Hematopoietic multipotent progenitor cell treated with erythropoietin and hydrocortisone succinate and interleukin-3 and kit ligand, for 17 days (in vitro differentiated cells): ENCODE measurements around the gene IQSEC2.

ENCODE experiments used
- DNase-seq: peaks from one replicate; pipeline ENCODE4 v3.0.0-alpha.2; 2015; ENCODE audit warnings: low spot score

IQSEC2 gene

DNA sequence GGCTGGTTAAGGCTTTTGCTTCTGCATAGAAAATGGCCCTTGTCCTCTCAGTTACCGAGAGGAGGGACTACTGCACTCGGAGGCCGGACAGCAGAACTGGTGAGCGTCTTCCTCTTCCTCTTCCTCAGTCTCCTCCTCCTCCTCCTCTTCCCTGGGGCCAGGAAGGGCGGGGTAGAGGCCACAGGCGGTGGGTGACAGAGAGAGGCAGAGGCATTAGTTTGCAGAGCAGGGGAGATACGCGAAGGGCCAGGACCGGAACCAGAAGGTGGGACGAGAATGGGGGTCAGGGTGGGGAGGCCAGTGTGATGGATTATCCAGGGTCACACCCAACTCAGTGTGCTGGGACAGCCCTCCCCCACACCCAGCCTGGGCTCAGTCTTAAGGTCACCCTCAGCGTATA lies 14.5 kb downstream of the IQSEC2 start:
- DNase-seq: no peak

- no peak for DNase-seq
Observed at GRCh38 chrX:53265771-53266574, 15.4 kb downstream of the IQSEC2 start.

- DNase-seq: no peak
Observed at GRCh38 chrX:53263597-53264094, 17.7 kb downstream of the IQSEC2 start.

GRCh38 chrX:53262918-53263394 lies 18.4 kb downstream of the IQSEC2 start:
- DNase-seq: no peak

GRCh38 chrX:53262189-53262917 lies 19.0 kb downstream of the IQSEC2 start:
- no peak for DNase-seq

DNA sequence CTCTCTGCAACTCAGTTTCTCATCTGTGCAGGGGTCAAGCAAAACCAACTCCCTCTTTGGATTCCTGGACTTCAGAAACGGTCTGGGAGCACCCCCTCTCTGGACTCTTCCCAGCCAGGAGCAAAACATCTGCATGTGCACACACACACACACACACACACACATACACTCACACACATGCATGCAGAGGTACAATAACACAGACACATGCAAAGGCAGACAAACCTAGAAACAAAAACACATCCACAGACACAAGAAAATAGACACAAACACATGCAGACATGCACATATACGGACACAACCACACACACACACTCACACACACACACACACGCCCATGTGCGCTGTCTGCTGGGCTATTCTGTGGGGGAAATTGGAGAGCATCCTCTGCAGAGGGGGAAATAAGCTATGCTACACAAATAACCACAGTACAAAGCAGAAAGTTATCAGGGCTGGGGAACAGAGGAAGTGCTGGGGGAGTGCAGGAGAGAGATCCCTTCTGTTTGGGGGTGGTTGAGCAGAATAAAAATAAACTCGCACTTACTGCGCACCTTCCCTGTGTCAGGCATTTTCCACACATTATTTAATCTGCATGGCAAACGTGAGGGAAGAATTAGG lies 19.9 kb downstream of the IQSEC2 start:
- DNase-seq: no peak

DNA sequence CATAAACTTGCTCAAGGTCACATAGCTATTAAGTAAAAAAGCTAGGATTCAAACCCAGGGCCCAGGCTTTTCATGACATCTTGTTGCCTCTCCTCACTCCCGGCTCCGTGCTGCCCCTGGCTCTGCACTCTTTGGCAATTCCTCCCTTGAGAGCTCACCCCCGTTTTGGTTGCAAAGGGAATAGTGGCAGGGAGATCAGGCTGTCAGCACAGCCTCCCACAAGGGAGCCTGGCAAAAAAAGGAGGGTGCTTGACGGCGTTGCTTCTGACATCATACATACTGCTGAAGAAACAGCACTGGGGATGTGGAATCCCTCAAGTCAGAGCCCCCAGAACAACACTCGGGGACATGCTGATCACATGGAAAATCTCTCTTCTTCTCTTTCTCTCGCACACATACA lies 20.5 kb downstream of the IQSEC2 start:
- no peak for DNase-seq

GRCh38 chrX:53257670-53258423 lies 23.5 kb downstream of the IQSEC2 start:
- DNase-seq: no peak

GRCh38 chrX:53257166-53257565 lies 24.2 kb downstream of the IQSEC2 start:
- no peak for DNase-seq

- DNase-seq: no peak
Observed at GRCh38 chrX:53256446-53257041, 24.8 kb downstream of the IQSEC2 start.

- no peak for DNase-seq
Observed at GRCh38 chrX:53255738-53256191, 25.6 kb downstream of the IQSEC2 start.

DNA sequence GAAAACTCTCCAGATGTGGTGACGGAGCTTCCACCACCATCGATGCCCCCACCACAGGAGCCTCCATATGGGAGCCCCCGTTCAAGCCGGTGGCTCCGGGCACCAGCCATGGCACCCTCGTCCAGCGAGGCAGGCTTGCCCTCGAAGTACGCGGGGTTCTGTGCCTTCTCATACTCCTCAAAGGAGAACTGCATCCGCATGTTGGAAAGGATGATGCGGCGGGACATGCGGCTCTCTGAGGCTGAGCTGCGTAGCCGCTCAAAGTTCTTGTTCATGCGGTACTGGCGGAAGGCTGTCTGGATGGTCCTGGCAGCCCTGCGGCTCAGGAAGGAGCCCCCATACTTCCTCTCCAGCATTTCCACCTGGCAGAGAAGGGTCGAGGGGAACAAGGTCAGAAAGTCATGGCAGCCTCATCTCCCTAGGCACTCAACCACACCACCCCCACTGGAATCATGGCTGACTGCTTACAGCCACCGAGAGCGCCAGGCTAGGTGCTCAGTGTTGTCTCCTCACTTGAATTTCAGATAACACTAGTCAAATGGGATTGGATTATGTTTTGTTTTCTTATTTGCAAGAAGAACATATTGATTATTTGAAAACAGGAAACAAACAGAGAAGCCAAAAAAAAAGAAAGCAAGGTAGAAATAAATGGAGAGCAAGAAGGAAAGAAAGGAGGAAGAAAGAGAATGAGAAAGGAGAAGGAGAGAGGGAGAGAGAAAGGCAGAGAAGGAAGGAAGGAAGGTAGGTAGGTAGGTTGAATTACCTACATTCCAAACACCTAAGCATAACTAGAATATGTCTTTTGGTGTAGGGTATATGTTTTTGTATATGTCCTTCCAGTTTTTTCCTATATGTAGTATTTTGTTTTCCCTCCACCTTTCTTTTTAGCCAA lies 26.6 kb downstream of the IQSEC2 start:
- no peak for DNase-seq

GRCh38 chrX:53253293-53254020 lies 27.9 kb downstream of the IQSEC2 start:
- DNase-seq: no peak

- no peak for DNase-seq
Observed at GRCh38 chrX:53251307-53251706, 30.1 kb downstream of the IQSEC2 start.

GRCh38 chrX:53250556-53250955 lies 30.8 kb downstream of the IQSEC2 start:
- no peak for DNase-seq

- DNase-seq: no peak
Observed at GRCh38 chrX:53249408-53250042, 31.9 kb downstream of the IQSEC2 start.

DNA sequence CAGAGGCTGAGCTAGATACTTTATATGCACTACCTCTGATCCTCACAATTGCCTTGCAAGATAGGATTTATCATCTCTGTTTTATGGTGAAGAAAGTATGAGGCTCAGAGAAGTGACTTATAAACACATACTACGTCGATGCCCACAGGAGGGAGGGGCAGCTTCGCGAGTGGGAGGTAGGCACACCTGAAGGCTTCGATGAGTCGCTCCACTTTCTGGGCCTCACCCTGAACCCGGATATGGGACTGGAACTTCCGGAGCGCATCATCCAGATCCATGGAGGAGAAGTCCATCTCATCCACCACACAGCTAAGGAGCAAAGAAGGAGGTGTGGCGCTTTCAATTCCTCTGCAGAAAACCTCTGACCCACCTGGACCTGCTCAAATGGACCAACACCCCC lies 33.5 kb downstream of the IQSEC2 start:
- DNase-seq: no peak

GRCh38 chrX:53246231-53246630 lies 35.2 kb downstream of the IQSEC2 start:
- DNase-seq: no peak

DNA sequence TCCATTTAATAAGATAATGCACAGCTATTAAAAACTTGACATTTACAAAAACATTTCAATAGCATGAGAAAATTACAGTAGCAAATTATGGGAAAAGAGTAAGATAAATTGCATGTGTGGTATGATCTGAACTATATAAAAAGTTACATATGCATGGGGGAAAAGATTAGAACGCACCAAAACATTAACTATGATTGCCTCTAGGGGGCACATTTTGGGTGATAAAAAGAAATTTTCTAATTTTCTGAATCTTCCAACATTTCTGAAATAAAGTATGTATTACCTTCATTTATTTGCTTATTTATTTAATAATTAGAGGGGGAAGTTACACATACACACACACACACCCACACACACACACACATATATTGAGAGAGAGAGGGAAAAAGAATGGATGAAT lies 36.8 kb downstream of the IQSEC2 start:
- no peak for DNase-seq
